Measurements from ENCODE around the gene NME8. TPM values are rescaled to one million over a fixed set of nuclear protein-coding genes. Genes with fewer than 3 reads are reported as not detected.
A peak's percentile ranks its signal among the peaks of the same experiment; 100 is the strongest.

Gene NME8
- total and polyA plus RNA-seq, 2 experiments from 2014 or later, result 0.14 to 1.3 TPM

- Mint-ChIP-seq H3K27ac (no peak overlapping the region; the same call in 1 of the 2 replicates), H3K4me1 (peaks cover 13% of the 10 kb centered on the region), H3K9me3 (no peaks in the 10 kb centered on the region), H3K4me3 (peak overlapping the region; percentile 85), H3K27me3 (ENCODE audit: insufficient read depth, low read depth, poor library complexity) (peaks cover 23% of the 10 kb centered on the region), H3K36me3 (ENCODE audit: low read depth) (no peaks in the 10 kb centered on the region; the same call in 2 of the 3 replicates)
- Histone ChIP-seq H3K4me2 (peak overlapping the region; percentile 93), H3K27me3 (ENCODE audit: insufficient read depth) (peaks cover 42% of the 10 kb centered on the region), H3K4me1 (ENCODE audit: insufficient read depth) (peaks cover 6% of the 10 kb centered on the region; the same call in 1 of the 2 replicates), H3K9me2 (ENCODE audit: insufficient read depth) (0 out of 2 replicates have a peak, but pooled peaks cover 5% of the 10 kb centered on the region), H3K36me3 (ENCODE audit: insufficient read depth) (no peaks in the 10 kb centered on the region), H3F3A (replicated peaks; ENCODE audit: low read depth) (no peaks in the 10 kb centered on the region), H3K27ac (ENCODE audit: low read depth) (no peak overlapping the region), H2AFZ (no peak overlapping the region), H3K79me2 (replicated peaks; ENCODE audit: insufficient read depth) (0 out of 2 replicates have a peak, but pooled peaks cover 3% of the 10 kb centered on the region), H3K4me3 (peak overlapping the region; percentile 85), H4K20me1 (replicated peaks; ENCODE audit: insufficient read depth) (no peaks in the 10 kb centered on the region)
- TF ChIP-seq ETS1 (IDR thresholded peaks at IDR 0.05) (no peak), POLR2AphosphoS5 (IDR thresholded peaks at IDR 0.05; ENCODE audit: low read depth) (no peak), NANOG (IDR thresholded peaks at IDR 0.05; ENCODE audit: borderline replicate concordance) (no peak)
- no peak for DNase-seq (ENCODE audit: low spot score)
- ATAC-seq, result no peak
Observed at GRCh38 chr7:37921876-37922275, 73.5 kb downstream of the NME8 start.

GRCh38 chr7:37923996-37924395 lies 75.6 kb downstream of the NME8 start:
- Mint-ChIP-seq H3K27ac (no peak overlapping the region), H3K4me1 (peaks cover 7% of the 10 kb centered on the region; the same call in 2 of the 3 replicates), H3K4me3 (no peak overlapping the region), H3K36me3 (ENCODE audit: low read depth) (no peaks in the 10 kb centered on the region; the same call in 2 of the 3 replicates), H3K9me3 (no peaks in the 10 kb centered on the region), H3K27me3 (ENCODE audit: insufficient read depth, low read depth, poor library complexity) (peaks cover 15% of the 10 kb centered on the region)
- H3K9me2 ChIP-seq (ENCODE audit: insufficient read depth), result 0 out of 2 replicates have a peak, but pooled peaks cover 5% of the 10 kb centered on the region
- H3K27ac ChIP-seq (ENCODE audit: low read depth), result no peak overlapping the region
- H3K36me3 ChIP-seq (ENCODE audit: insufficient read depth), result no peaks in the 10 kb centered on the region
- no peak for ATAC-seq
- peaks cover 22% of the 10 kb centered on the region for H3K27me3 ChIP-seq (ENCODE audit: insufficient read depth)
- no peak overlapping the region for H3K4me2 ChIP-seq
- no peaks in the 10 kb centered on the region for H4K20me1 ChIP-seq (replicated peaks; ENCODE audit: insufficient read depth)
- 0 out of 2 replicates have a peak, but pooled peaks cover 8% of the 10 kb centered on the region for H3K79me2 ChIP-seq (replicated peaks; ENCODE audit: insufficient read depth)
- H2AFZ ChIP-seq, result no peak overlapping the region
- peaks cover 6% of the 10 kb centered on the region; the same call in 1 of the 2 replicates for H3K4me1 ChIP-seq (ENCODE audit: insufficient read depth)
- no peak overlapping the region for H3K4me3 ChIP-seq
- no peak for DNase-seq (ENCODE audit: low spot score)
- H3F3A ChIP-seq (replicated peaks; ENCODE audit: low read depth), result no peaks in the 10 kb centered on the region
- TF ChIP-seq REST (IDR thresholded peaks at IDR 0.05; ENCODE audit: unreplicated experiment), result no peak
- TF ChIP-seq STAT1 (IDR thresholded peaks at IDR 0.05; ENCODE audit: unreplicated experiment), result no peak
- no peak for TF ChIP-seq CTCF (conservative IDR thresholded peaks at IDR 0.05; ENCODE audit: low read depth in 2 of 2)
- no peak for TF ChIP-seq ETS1 (IDR thresholded peaks at IDR 0.05)
- no peak for TF ChIP-seq EZH2 (IDR thresholded peaks at IDR 0.05; ENCODE audit: low read depth, unreplicated experiment)
- no peak for TF ChIP-seq ZNF331 (CRISPR knock-in tag; IDR thresholded peaks at IDR 0.05; ENCODE audit: low read depth)
- TF ChIP-seq NANOG (IDR thresholded peaks at IDR 0.05; ENCODE audit: borderline replicate concordance), result no peak
- TF ChIP-seq JUNB (IDR thresholded peaks at IDR 0.05; ENCODE audit: unreplicated experiment), result no peak
- TF ChIP-seq POLR2AphosphoS5 (IDR thresholded peaks at IDR 0.05; ENCODE audit: low read depth), result no peak
- TF ChIP-seq CREB1 (CRISPR knock-in tag; IDR thresholded peaks at IDR 0.05; ENCODE audit: low read depth), result no peak
- TF ChIP-seq EZH2phosphoT487 (IDR thresholded peaks at IDR 0.05; ENCODE audit: unreplicated experiment), result no peak
- TF ChIP-seq ZNF114 (CRISPR knock-in tag; IDR thresholded peaks at IDR 0.05), result no peak

Data from GM23338 (cell line).